ENCODE data around the gene COPS6. TPM values are rescaled to one million over a fixed set of nuclear protein-coding genes. Genes with fewer than 3 reads are reported as not detected.

The COPS6 gene
- total RNA-seq = 10 to 100 TPM; 18.3 to 61.3 (median 44.5) TPM

- DNase-seq = peak; percentile 88
- in situ Hi-C loops (cut with MboI; ENCODE audit: low pct_ligation_motif_present in 1 of 4, low pct_unique_long_range_greater_than_20kb in 1 of 4, low sequenced_read_pairs in 3 of 4) (no loop called here), intact Hi-C loops (cut with DNase I; ENCODE audit: low total_unique reads) (loop anchor here (5.0 kb wide), 1 partner anchor 38 kb away; the partner anchor contains the start of gene MBLAC1)
- Histone ChIP-seq H3K9me3 (no peaks in the 10 kb centered on the region), H3K4me3 (peak within 1 kb of the TSS; percentile 66 to 90 (median 78)), H3K27ac (peak within 1 kb of the TSS; percentile 89 to 93 (median 92)), H3K36me3 (peaks cover 0 to 9% (median 2%) of the 10 kb centered on the region in 4 donors), H3K27me3 (no peaks in the 10 kb centered on the region), H3K4me1 (peaks cover 13 to 21% (median 19%) of the 10 kb centered on the region in 4 donors)
- WGBS, 2 donors (ENCODE audit: low coverage in 1 of 2) = 0 to 1% methylated on average over 4 to 67 of the region's 68 CpGs
- peak; percentile 76 for TF ChIP-seq POLR2A (IDR thresholded peaks at IDR 0.05)
- TF ChIP-seq POLR2AphosphoS5 (IDR thresholded peaks at IDR 0.05) = peak; percentile 91 to 96 (median 92)
- TF ChIP-seq EP300 (IDR thresholded peaks at IDR 0.05; ENCODE audit: low read depth) = no peak
Observed at GRCh38 chr7:100088621-100089457, at the start of gene COPS6. TSS of gene COPS6 (plus strand) at chr7:100088969. CDS start at chr7:100088991, 22 bp downstream.

DNA sequence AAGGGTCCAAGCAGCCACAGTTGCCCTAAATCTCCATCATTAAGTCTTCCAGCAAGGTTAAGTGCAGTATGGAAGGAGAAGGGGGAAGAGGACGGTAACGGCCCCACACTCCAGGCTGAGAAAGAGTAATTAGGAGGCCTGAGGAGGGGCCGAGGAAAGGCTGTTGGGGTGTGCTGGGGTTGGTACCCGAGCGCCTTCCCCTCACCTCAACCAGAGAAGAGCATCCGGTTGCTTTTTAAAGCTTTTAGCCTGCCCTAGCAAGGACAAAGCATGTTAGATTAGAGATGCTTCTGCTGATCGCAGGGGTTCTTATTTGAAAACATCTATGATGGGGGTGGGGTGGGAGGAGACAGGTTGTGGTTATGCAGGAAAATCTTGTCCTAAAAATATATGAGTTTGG, 48.2 kb upstream of the COPS6 start:
- H3K36me3 ChIP-seq = peaks cover 0 to 2% (median 0%) of the 10 kb centered on the region in 4 donors

GRCh38 chr7:100044718-100045117, 44.1 kb upstream of the COPS6 start:
- in situ Hi-C loops (cut with MboI; ENCODE audit: low pct_ligation_motif_present in 1 of 4, low pct_unique_long_range_greater_than_20kb in 1 of 4, low sequenced_read_pairs in 3 of 4) = no loop called here
- intact Hi-C loops (cut with DNase I; ENCODE audit: low total_unique reads) = no loop called here
- no peaks in the 10 kb centered on the region for H3K27me3 ChIP-seq
- no peak for TF ChIP-seq EP300 (IDR thresholded peaks at IDR 0.05; ENCODE audit: low read depth)
- no peak for TF ChIP-seq POLR2AphosphoS5 (IDR thresholded peaks at IDR 0.05)
- TF ChIP-seq POLR2A (IDR thresholded peaks at IDR 0.05) = no peak
- TF ChIP-seq CTCF (IDR thresholded peaks at IDR 0.05) = peak in 4 of 5 experiments; percentile 20 to 31 (median 26)
- peak; percentile 52 for DNase-seq
- no peaks in the 10 kb centered on the region for H3K9me3 ChIP-seq
- H3K27ac ChIP-seq = no peak overlapping the region
- H3K36me3 ChIP-seq = no peaks in the 10 kb centered on the region
- WGBS, 2 donors (ENCODE audit: low coverage in 1 of 2) = 42 to 46% methylated on average over 6 of the region's 6 CpGs
- no peak overlapping the region for H3K4me3 ChIP-seq
- H3K4me1 ChIP-seq = peaks cover 3 to 8% (median 6%) of the 10 kb centered on the region in 4 donors

More for the DNA sequence above, 48.2 kb upstream of the COPS6 start:
- Histone ChIP-seq H3K4me1 (peaks cover 0 to 15% (median 7%) of the 10 kb centered on the region in 4 donors), H3K27me3 (no peaks in the 10 kb centered on the region), H3K27ac (no peak overlapping the region), H3K4me3 (no peak overlapping the region), H3K9me3 (no peaks in the 10 kb centered on the region)
- WGBS, 2 donors (ENCODE audit: low coverage in 1 of 2) = 69 to 83% methylated on average over 1 to 7 of the region's 7 CpGs
- intact Hi-C loops (cut with DNase I; ENCODE audit: low total_unique reads) = no loop called here
- TF ChIP-seq POLR2A (IDR thresholded peaks at IDR 0.05) (no peak), CTCF (IDR thresholded peaks at IDR 0.05) (no peak), EP300 (IDR thresholded peaks at IDR 0.05; ENCODE audit: low read depth) (no peak), POLR2AphosphoS5 (IDR thresholded peaks at IDR 0.05) (no peak)
- DNase-seq = no peak
- in situ Hi-C loops (cut with MboI; ENCODE audit: low pct_ligation_motif_present in 1 of 4, low pct_unique_long_range_greater_than_20kb in 1 of 4, low sequenced_read_pairs in 3 of 4) = no loop called here

- no peaks in the 10 kb centered on the region for H3K27me3 ChIP-seq
- peaks cover 7 to 28% (median 15%) of the 10 kb centered on the region in 4 donors for H3K4me1 ChIP-seq
- H3K4me3 ChIP-seq = no peak overlapping the region
- peak; percentile 22 for DNase-seq
- H3K27ac ChIP-seq = peak overlapping the region in 2 of 4 donors; percentile 91 to 97
- no peaks in the 10 kb centered on the region for H3K9me3 ChIP-seq
- in situ Hi-C loops (cut with MboI; ENCODE audit: low pct_ligation_motif_present in 1 of 4, low pct_unique_long_range_greater_than_20kb in 1 of 4, low sequenced_read_pairs in 3 of 4) (no loop called here), intact Hi-C loops (cut with DNase I; ENCODE audit: low total_unique reads) (no loop called here)
- 64 to 82% methylated on average over 3 to 4 of the region's 4 CpGs for WGBS, 2 donors (ENCODE audit: low coverage in 1 of 2)
- H3K36me3 ChIP-seq = no peaks in the 10 kb centered on the region
- no peak for TF ChIP-seq CTCF (IDR thresholded peaks at IDR 0.05)
- no peak for TF ChIP-seq POLR2A (IDR thresholded peaks at IDR 0.05)
- TF ChIP-seq EP300 (IDR thresholded peaks at IDR 0.05; ENCODE audit: low read depth) = no peak
- no peak for TF ChIP-seq POLR2AphosphoS5 (IDR thresholded peaks at IDR 0.05)
Observed at GRCh38 chr7:100048680-100049079, 40.1 kb upstream of the COPS6 start.
